ENCODE measurements around the gene ABCA7.

The ABCA7 gene

DNA sequence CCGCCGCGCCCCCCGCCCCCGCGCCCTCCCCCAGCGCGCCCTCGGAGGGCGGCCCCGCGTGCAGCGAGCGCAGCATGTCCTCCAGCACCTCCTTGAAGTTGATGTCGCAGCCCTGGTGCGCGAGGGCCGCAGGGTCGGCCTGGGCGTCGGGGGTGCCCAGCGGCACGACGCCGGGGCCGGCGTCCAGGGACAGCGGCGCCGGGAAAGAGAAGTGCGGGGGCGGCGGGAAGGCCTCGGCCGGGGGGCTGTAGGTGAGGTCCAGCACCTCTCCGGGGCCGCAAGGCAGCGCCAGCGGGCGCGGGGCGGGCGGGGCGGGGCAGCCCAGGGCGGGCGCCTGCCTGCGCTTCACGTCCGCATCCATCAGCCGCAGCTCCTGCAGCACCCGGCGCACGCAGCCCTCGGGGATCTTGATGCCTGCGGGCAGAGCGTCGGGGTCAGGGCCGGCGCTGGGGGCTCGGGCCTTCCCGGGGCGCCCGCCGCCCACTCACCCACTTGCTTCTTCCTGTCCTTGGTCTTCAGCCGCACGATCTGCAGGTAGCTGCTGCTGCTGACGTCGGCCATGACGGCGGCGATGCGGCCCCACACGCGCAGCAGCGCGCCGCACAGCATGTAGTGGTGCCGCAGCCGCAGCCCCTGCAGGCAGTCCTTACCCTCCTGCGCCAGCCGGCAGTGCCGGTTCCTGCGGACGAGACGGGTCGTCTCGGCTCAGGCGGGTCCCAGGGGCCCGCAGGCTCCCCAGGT, 68.6 kb downstream of the ABCA7 start:
- DNase-seq (ENCODE audit: low read depth), result no peak
- TF ChIP-seq, protein P1, sequence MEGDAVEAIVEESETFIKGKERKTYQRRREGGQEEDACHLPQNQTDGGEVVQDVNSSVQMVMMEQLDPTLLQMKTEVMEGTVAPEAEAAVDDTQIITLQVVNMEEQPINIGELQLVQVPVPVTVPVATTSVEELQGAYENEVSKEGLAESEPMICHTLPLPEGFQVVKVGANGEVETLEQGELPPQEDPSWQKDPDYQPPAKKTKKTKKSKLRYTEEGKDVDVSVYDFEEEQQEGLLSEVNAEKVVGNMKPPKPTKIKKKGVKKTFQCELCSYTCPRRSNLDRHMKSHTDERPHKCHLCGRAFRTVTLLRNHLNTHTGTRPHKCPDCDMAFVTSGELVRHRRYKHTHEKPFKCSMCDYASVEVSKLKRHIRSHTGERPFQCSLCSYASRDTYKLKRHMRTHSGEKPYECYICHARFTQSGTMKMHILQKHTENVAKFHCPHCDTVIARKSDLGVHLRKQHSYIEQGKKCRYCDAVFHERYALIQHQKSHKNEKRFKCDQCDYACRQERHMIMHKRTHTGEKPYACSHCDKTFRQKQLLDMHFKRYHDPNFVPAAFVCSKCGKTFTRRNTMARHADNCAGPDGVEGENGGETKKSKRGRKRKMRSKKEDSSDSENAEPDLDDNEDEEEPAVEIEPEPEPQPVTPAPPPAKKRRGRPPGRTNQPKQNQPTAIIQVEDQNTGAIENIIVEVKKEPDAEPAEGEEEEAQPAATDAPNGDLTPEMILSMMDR (IDR thresholded peaks at IDR 0.05; ENCODE audit: control insufficient read depth, insufficient read depth, low read depth, low read length, missing control alignments), result no peak
- H3K4me3 ChIP-seq (ENCODE audit: control insufficient read depth, low read depth, low read length), result no peak overlapping the region

DNA sequence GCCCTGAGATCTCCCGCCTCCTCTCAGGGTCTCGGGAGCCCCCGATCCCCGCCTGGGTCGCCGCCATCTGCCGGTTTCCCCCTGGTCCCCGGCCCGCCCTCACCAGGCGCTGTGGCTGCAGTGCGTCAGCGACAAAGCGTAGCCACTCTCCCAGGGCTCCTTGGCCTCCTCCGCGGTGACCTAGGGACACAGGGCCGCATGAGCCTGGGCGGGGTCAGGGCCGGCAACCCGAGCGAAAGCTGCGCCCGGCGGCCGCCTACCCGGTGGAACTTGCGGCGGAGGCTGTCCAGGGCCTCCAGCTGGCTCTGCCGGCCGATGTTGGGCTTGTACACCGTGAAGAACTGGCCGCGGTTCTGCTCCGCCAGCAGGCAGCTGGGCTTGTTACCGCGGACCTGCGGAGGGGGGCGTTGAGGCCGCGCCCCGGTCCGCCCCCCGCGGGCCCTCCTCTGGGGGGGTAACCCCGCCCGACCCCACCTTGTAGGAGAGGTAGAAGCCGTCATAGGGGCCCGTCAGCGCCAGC, 69.2 kb downstream of the ABCA7 start:
- TF ChIP-seq, protein P1 (IDR thresholded peaks at IDR 0.05; ENCODE audit: control insufficient read depth, insufficient read depth, low read depth, low read length, missing control alignments), result no peak
- no peak overlapping the region for H3K4me3 ChIP-seq (ENCODE audit: control insufficient read depth, low read depth, low read length)
- DNase-seq (ENCODE audit: low read depth), result no peak

DNA sequence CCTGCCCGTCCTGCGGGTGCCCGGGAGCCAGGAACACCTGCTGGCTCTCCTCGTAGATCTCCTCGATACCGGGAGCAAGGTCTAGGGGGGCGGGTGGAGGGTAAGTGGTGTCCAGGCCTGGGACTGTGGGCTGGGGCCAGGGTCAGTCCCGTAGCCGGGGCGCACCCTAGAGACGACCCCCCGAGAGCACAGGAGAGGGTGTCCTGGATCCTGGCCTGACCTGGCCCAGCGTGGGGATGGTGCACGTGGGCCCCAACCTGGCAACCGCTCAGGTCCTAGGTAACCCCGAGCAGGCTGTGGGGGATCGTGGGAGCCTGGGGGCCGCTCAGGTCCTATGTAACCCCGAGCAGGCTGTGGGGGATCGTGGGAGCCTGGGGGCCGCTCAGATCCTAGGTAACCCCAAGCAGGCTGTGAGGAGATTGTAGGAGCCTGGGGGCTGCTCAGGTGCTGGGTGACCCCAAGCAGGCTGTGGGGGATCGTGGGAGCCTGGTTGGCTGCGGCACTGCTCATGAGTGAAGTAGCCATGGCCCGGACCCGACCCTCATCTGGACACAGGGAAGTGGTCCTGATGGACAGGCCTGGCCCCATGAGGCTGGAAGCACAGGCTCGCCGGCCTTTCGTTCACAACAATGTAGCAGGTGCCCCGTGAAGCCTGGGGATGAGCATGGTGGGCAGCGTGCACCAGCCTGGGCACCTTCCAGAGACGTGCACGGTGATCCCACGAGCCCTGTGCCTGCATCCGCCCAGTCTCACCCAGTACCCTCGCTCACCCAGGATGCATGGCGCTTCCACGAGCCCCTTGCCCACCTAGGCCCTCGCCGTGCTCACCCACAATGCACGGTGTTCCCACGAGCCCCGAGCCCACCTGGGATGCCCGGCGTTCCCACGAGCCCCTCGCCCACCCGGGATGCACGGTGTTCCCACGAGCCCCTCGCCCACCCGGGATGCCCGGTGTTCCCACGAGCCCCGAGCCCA, 70.1 kb downstream of the ABCA7 start:
- DNase-seq (ENCODE audit: low read depth), result no peak
- H3K4me3 ChIP-seq (ENCODE audit: control insufficient read depth, low read depth, low read length), result no peak overlapping the region
- TF ChIP-seq, protein P1 (IDR thresholded peaks at IDR 0.05; ENCODE audit: control insufficient read depth, insufficient read depth, low read depth, low read length, missing control alignments), result no peak

DNA sequence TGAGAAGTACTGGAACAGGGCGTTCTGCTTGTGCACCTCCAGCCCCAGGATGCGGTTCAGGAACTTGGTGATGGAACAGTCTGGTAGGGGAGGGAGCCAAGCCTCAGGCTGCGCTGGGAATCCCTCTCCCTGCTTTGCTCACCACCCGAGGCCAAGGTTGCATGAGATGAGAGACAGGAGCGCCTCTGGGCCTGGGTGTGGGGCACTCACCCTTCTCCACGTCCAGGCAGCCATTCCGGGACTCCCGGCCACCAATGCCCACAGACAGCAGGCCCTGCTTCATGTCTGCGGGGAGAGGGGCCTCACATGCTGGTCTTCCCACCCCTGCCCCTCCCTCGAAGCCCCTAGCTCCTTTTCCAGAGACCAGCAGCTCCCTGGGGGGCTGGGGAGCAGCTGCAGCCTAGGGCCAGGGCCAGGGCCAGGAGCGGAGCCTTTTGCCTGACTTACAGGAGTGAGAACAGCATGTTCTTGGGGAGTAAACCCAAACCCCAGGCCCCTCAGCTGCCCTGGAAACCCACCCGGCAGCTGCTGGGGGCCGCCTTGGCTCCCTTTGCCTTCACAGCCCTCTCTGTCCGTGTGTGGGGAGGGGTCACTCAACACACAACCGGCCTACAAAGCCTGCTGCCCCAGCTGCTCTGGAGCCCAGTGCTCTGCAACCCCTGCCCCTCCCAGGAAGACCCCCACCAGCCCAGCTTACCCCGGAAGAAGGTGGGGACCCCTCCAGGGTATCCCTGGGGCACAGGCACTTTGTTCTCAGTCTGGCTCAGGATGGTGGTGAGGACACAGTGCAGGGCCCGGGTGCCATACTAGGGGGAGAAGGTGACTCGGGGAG, 71.1 kb downstream of the ABCA7 start:
- no peak overlapping the region for H3K4me3 ChIP-seq (ENCODE audit: control insufficient read depth, low read depth, low read length)
- TF ChIP-seq, protein P1 (IDR thresholded peaks at IDR 0.05; ENCODE audit: control insufficient read depth, insufficient read depth, low read depth, low read length, missing control alignments), result no peak
- no peak for DNase-seq (ENCODE audit: low read depth)

DNA sequence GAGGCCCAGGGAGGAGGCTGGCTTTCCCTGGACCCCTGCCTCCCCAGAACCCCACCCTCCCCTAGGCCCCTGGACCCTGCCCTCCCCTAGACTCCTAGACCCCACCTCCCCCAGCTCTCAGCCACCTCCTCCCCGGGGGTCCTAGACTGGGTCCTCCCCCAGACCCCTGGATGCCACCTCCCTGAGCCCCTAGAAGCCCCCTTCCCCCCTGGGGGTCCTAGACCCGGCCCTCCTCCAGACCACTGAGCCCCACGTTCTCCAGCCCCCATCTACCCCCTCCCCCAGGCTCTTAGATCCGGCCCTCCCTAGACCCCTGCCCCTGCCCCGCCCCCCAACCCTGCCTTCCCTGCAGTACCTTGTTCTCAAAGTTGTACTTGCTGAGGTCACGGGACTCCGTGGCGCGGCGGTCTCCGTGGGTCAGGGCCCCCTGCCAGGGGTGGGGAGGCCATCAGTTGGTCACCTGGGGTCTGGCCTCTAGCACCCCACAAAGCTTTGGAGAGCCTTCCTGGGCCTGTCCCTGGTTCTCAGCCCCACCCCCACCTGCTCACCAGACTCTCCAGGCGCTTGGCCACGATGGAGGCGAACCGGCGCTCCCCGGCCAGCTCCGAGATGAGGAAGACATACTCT, 71.8 kb downstream of the ABCA7 start:
- TF ChIP-seq, protein P1 (IDR thresholded peaks at IDR 0.05; ENCODE audit: control insufficient read depth, insufficient read depth, low read depth, low read length, missing control alignments), result no peak
- no peak overlapping the region for H3K4me3 ChIP-seq (ENCODE audit: control insufficient read depth, low read depth, low read length)
- no peak for DNase-seq (ENCODE audit: low read depth)
